ENCODE data around the gene CENPV. TPM values are rescaled to one million over a fixed set of nuclear protein-coding genes. Genes with fewer than 3 reads are reported as not detected.

The CENPV gene
- total and polyA plus RNA-seq, 2 experiments from 2014 or later: 40.4 to 52.4 TPM

- no peaks in the 10 kb centered on the region for H3K79me2 ChIP-seq
- H3K27ac ChIP-seq: no peak overlapping the region
- peak; percentile 51 for TF ChIP-seq CTCF (IDR thresholded peaks at IDR 0.05; ENCODE audit: poor library complexity)
- no peak for TF ChIP-seq EZH2 (IDR thresholded peaks at IDR 0.05; ENCODE audit: borderline replicate concordance)
- H3K4me1 ChIP-seq (ENCODE audit: insufficient read depth): peaks cover 11% of the 10 kb centered on the region
- H2AFZ ChIP-seq: no peak overlapping the region
- no peak overlapping the region for H3K4me2 ChIP-seq
- no peaks in the 10 kb centered on the region for H3K27me3 ChIP-seq
- no peak overlapping the region for H3K4me3 ChIP-seq
- no peaks in the 10 kb centered on the region for H3K36me3 ChIP-seq (replicated peaks; ENCODE audit: insufficient read depth, low read depth)
- H3K9me3 ChIP-seq (ENCODE audit: low read depth): no peaks in the 10 kb centered on the region
- WGBS (ENCODE audit: low lambda C conversion rate, missing lambda C conversion rate): 48% methylated on average over 3 of the region's 3 CpGs
- no peaks in the 10 kb centered on the region for H3K9me2 ChIP-seq (replicated peaks; ENCODE audit: insufficient read depth)
- peak; percentile 55 for DNase-seq (ENCODE audit: low spot score)
- H4K20me1 ChIP-seq (ENCODE audit: insufficient read depth, poor library complexity, severe bottlenecking): no peaks in the 10 kb centered on the region
Observed at GRCh38 chr17:16304830-16305229, 48.4 kb downstream of the CENPV start.

- H4K20me1 ChIP-seq (ENCODE audit: insufficient read depth, poor library complexity, severe bottlenecking): no peaks in the 10 kb centered on the region
- H2AFZ ChIP-seq: no peak overlapping the region
- H3K36me3 ChIP-seq (replicated peaks; ENCODE audit: insufficient read depth, low read depth): no peaks in the 10 kb centered on the region
- H3K27me3 ChIP-seq: no peaks in the 10 kb centered on the region
- H3K4me1 ChIP-seq (ENCODE audit: insufficient read depth): peaks cover 20% of the 10 kb centered on the region
- H3K79me2 ChIP-seq: no peaks in the 10 kb centered on the region
- H3K27ac ChIP-seq: no peak overlapping the region
- 87% methylated on average over 4 of the region's 4 CpGs for WGBS (ENCODE audit: low lambda C conversion rate, missing lambda C conversion rate)
- TF ChIP-seq CTCF (IDR thresholded peaks at IDR 0.05; ENCODE audit: poor library complexity) (no peak), EZH2 (IDR thresholded peaks at IDR 0.05; ENCODE audit: borderline replicate concordance) (no peak), EZH2phosphoT487 (IDR thresholded peaks at IDR 0.05; ENCODE audit: low read depth, severe bottlenecking, unreplicated experiment) (no peak)
- no peak overlapping the region for H3K4me3 ChIP-seq
- no peaks in the 10 kb centered on the region for H3K9me3 ChIP-seq (ENCODE audit: low read depth)
- no peaks in the 10 kb centered on the region for H3K9me2 ChIP-seq (replicated peaks; ENCODE audit: insufficient read depth)
- H3K4me2 ChIP-seq: no peak overlapping the region
- no peak for DNase-seq (ENCODE audit: low spot score)
Observed at GRCh38 chr17:16302856-16303255, 50.4 kb downstream of the CENPV start.

GRCh38 chr17:16301963-16302855, 51.1 kb downstream of the CENPV start:
- Histone ChIP-seq H3K4me3 (no peak overlapping the region), H4K20me1 (ENCODE audit: insufficient read depth, poor library complexity, severe bottlenecking) (no peaks in the 10 kb centered on the region), H3K27ac (no peak overlapping the region), H3K9me2 (replicated peaks; ENCODE audit: insufficient read depth) (no peaks in the 10 kb centered on the region), H3K9me3 (ENCODE audit: low read depth) (no peaks in the 10 kb centered on the region), H3K4me2 (no peak overlapping the region), H3K4me1 (ENCODE audit: insufficient read depth) (peaks cover 20% of the 10 kb centered on the region), H2AFZ (no peak overlapping the region), H3K79me2 (no peaks in the 10 kb centered on the region), H3K36me3 (replicated peaks; ENCODE audit: insufficient read depth, low read depth) (no peaks in the 10 kb centered on the region), H3K27me3 (no peaks in the 10 kb centered on the region)
- WGBS (ENCODE audit: low lambda C conversion rate, missing lambda C conversion rate): 89% methylated on average over 13 of the region's 13 CpGs
- TF ChIP-seq EZH2 (IDR thresholded peaks at IDR 0.05; ENCODE audit: borderline replicate concordance) (no peak), CTCF (IDR thresholded peaks at IDR 0.05; ENCODE audit: poor library complexity) (no peak), EZH2phosphoT487 (IDR thresholded peaks at IDR 0.05; ENCODE audit: low read depth, severe bottlenecking, unreplicated experiment) (no peak)
- DNase-seq (ENCODE audit: low spot score): no peak
